Panc1 (cell line): ENCODE data around the gene THSD7B. TPM values are rescaled to one million over a fixed set of nuclear protein-coding genes. Genes with fewer than 3 reads are reported as not detected.
"Not testable (repeated sequence)": the region's sequence is repeated elsewhere in the genome, so short reads cannot be mapped to it uniquely, and the experiment has no call there.

Source experiments
- ATAC-seq: fragments of 200-7000 bp; cut with Tn5 transposase; 2 replicates; pipeline ENCODE4 v1.9.1; 2020; ENCODE audit warnings: mild to moderate bottlenecking, moderate library complexity
- BruUV-seq: library from RNA; stranded (reverse); fragments of 400-500 nt; replicated peaks from 2 replicates; lab custom pipeline; 2021; lab: Mats Ljungman, UMichigan
- CTCF ChIA-PET: fragments of 300-600 bp; sonication (Branson Sonifier 250); formaldehyde crosslinking; loops from one replicate; lab custom pipeline; 2022; ENCODE audit warnings: antibody characterized with exemption; lab: Charles Lee
- POLR2A ChIA-PET: fragments of 300-600 bp; sonication (Branson Sonifier 250); formaldehyde crosslinking; loops from one replicate; lab custom pipeline; 2022; ENCODE audit warnings: antibody characterized with exemption; lab: Charles Lee
- DNase-seq: peaks from one replicate; pipeline ENCODE4 v3.0.0-alpha.2; 2010; ENCODE audit warnings: low read depth, low spot score
- H3K27ac ChIP-seq: 2 replicates; pipeline ENCODE4 v1.5.1; 2011; ENCODE audit warnings: mild to moderate bottlenecking, low read length, inconsistent platforms
- H3K27me3 ChIP-seq: fragments of 200-500 bp; sonication (Bioruptor generic); 2 replicates; pipeline ENCODE4 v1.6.0; 2014; ENCODE audit warnings: low read length, inconsistent platforms; ENCODE audit not compliant: control insufficient read depth, insufficient read depth
- H3K36me3 ChIP-seq: fragments of 200-500 bp; sonication (Bioruptor generic); 2 replicates; pipeline ENCODE4 v1.5.1; 2014; ENCODE audit warnings: inconsistent platforms, mild to moderate bottlenecking, low read length, moderate library complexity; ENCODE audit not compliant: control insufficient read depth, insufficient read depth
- H3K4me1 ChIP-seq: 2 replicates; pipeline ENCODE4 v1.5.1; 2011; ENCODE audit warnings: inconsistent platforms, mild to moderate bottlenecking, low read length, moderate library complexity; ENCODE audit not compliant: control insufficient read depth, insufficient read depth
- H3K4me3 ChIP-seq, 2 experiments: 2 replicates each; pipeline ENCODE4 v1.5.1; 2011 to 2012; ENCODE audit warnings: low read depth in 2 of 2, low read length in 2 of 2, mild to moderate bottlenecking in 2 of 2, inconsistent platforms in 1 of 2, moderate library complexity in 1 of 2
- H3K9me3 ChIP-seq: fragments of 200-500 bp; sonication (Bioruptor generic); 2 replicates; pipeline ENCODE4 v1.5.1; 2014; ENCODE audit warnings: low read depth, mild to moderate bottlenecking, inconsistent platforms, low read length, moderate library complexity; ENCODE audit not compliant: control insufficient read depth, insufficient read depth
- CTCF ChIP-seq: fragments of 450-650 bp; IDR thresholded peaks from 2 replicates; pipeline ENCODE4 v1.5.1; 2017; ENCODE audit warnings: mild to moderate bottlenecking
- REST ChIP-seq, 2 experiments: IDR thresholded peaks; 2 replicates each; pipeline ENCODE4 v1.6.1; 2011 to 2012; ENCODE audit warnings: low read depth in 2 of 2, control low read depth in 1 of 2, low read length in 1 of 2, mild to moderate bottlenecking in 1 of 2, moderate library complexity in 1 of 2; ENCODE audit not compliant: insufficient read depth in 1 of 2
- SIN3A ChIP-seq: IDR thresholded peaks from 2 replicates; pipeline ENCODE4 v1.6.1; 2012; ENCODE audit warnings: low read depth, mild to moderate bottlenecking, low read length, moderate library complexity, borderline replicate concordance; ENCODE audit not compliant: insufficient read depth
- TCF7L2 ChIP-seq: IDR thresholded peaks from 2 replicates; pipeline ENCODE4 v1.6.1; 2011; ENCODE audit warnings: mild to moderate bottlenecking, low read depth, low read length, inconsistent platforms
- in situ Hi-C: cut with HindIII; loops from 2 replicates; pipeline ENCODE4 v1.10.0; 2016; ENCODE audit warnings: low sequenced_read_pairs, low pct_unique_long_range_greater_than_20kb
- intact Hi-C: fragments of 100-400 bp; cut with micrococcal nuclease; formaldehyde crosslinking; loops from one replicate; pipeline ENCODE4 v1.10.0; 2022; ENCODE audit not compliant: unreplicated experiment
- total RNA-seq: library from RNA; stranded (reverse); gene quantifications from one replicate; pipeline ENCODE4 v1.2.1, GENCODE V29; 2021; ENCODE audit not compliant: unreplicated experiment

THSD7B gene
- total RNA-seq, 1 experiment from 2014 or later, result not detected

GRCh38 chr2:137056704-137057103 is 291.4 kb downstream of the THSD7B start:
- BruUV-seq, result no TSS peak
- no peaks in the 10 kb centered on the region for H3K27me3 ChIP-seq
- POLR2A ChIA-PET, result no interaction called here
- no peak overlapping the region for H3K4me3 ChIP-seq
- H3K27ac ChIP-seq, result no peak overlapping the region
- CTCF ChIA-PET, result no interaction called here
- H3K36me3 ChIP-seq, result no peaks in the 10 kb centered on the region
- intact Hi-C loops (no loop called here), in situ Hi-C loops (no loop called here)
- TF ChIP-seq REST (IDR thresholded peaks at IDR 0.05; ENCODE audit: insufficient read depth in 1 of 2, low read depth in 2 of 2, low read length in 1 of 2) (no peak), CTCF (no peak), TCF7L2 (no peak)
- no peaks in the 10 kb centered on the region for H3K9me3 ChIP-seq
- ATAC-seq, result no peak
- H3K4me1 ChIP-seq, result no peaks in the 10 kb centered on the region
- no peak for DNase-seq

GRCh38 chr2:137076111-137076765 is 310.9 kb downstream of the THSD7B start:
- H3K4me1 ChIP-seq, CTCF ChIA-PET, DNase-seq, H3K27ac ChIP-seq, POLR2A ChIA-PET, H3K27me3 ChIP-seq, intact Hi-C loops, H3K4me3 ChIP-seq, H3K36me3 ChIP-seq, ATAC-seq, BruUV-seq, in situ Hi-C loops, H3K9me3 ChIP-seq: not testable (repeated sequence)

GRCh38 chr2:137091704-137092103 is 326.4 kb downstream of the THSD7B start:
- ATAC-seq (no peak), DNase-seq (no peak)
- POLR2A ChIA-PET, result no interaction called here
- BruUV-seq, result no TSS peak
- Histone ChIP-seq H3K36me3 (no peaks in the 10 kb centered on the region), H3K4me3 (no peak overlapping the region), H3K9me3 (no peaks in the 10 kb centered on the region), H3K4me1 (no peaks in the 10 kb centered on the region), H3K27me3 (no peaks in the 10 kb centered on the region), H3K27ac (no peak overlapping the region)
- intact Hi-C loops (no loop called here), in situ Hi-C loops (no loop called here)
- no peak for TF ChIP-seq TCF7L2
- TF ChIP-seq CTCF, result no peak
- no peak for TF ChIP-seq REST (IDR thresholded peaks at IDR 0.05; ENCODE audit: insufficient read depth in 1 of 2, low read depth in 2 of 2, low read length in 1 of 2)
- no peak for TF ChIP-seq SIN3A
- CTCF ChIA-PET, result no interaction called here
